DOHH2 (cell line): ENCODE data around the gene MOB2.
A peak's percentile ranks its signal among the peaks of the same experiment; 100 is the strongest.

Experiments used
- H3F3A ChIP-seq: fragments of 200-600 bp; sonication (generic), shearing (Covaris generic); 2 replicates; pipeline ENCODE4 v1.6.0; 2016; ENCODE audit warnings: antibody characterized with exemption, mild to moderate bottlenecking; ENCODE audit not compliant: control insufficient read depth, insufficient read depth
- H3K27ac ChIP-seq: fragments of 200-600 bp; sonication (generic); 2 replicates; pipeline ENCODE4 v1.5.1; 2014; ENCODE audit warnings: low read depth, mild to moderate bottlenecking, low read length, moderate library complexity
- H3K27me3 ChIP-seq: fragments of 200-600 bp; sonication (generic); 2 replicates; pipeline ENCODE4 v1.6.1; 2014; ENCODE audit warnings: mild to moderate bottlenecking, low read length, mixed read lengths; ENCODE audit not compliant: control insufficient read depth
- H3K36me3 ChIP-seq: fragments of 200-600 bp; sonication (generic); 2 replicates; pipeline ENCODE4 v1.6.1; 2014; ENCODE audit warnings: mild to moderate bottlenecking, low read length, moderate library complexity, mixed read lengths; ENCODE audit not compliant: control insufficient read depth
- H3K4me1 ChIP-seq: fragments of 200-600 bp; sonication (generic); 2 replicates; pipeline ENCODE4 v1.6.1; 2014; ENCODE audit warnings: mild to moderate bottlenecking, low read length, mixed read lengths; ENCODE audit not compliant: control insufficient read depth
- H3K4me2 ChIP-seq: fragments of 200-600 bp; sonication (generic); 2 replicates; pipeline ENCODE4 v1.6.0; 2014; ENCODE audit warnings: mild to moderate bottlenecking, low read length, moderate library complexity
- H3K4me3 ChIP-seq: fragments of 200-600 bp; sonication (generic); 2 replicates; pipeline ENCODE4 v1.5.1; 2014; ENCODE audit warnings: mild to moderate bottlenecking, low read length, mixed read lengths
- H3K79me2 ChIP-seq: fragments of 200-600 bp; sonication (generic); 2 replicates; pipeline ENCODE4 v1.6.1; 2014; ENCODE audit warnings: mild to moderate bottlenecking, low read length, mixed read lengths; ENCODE audit not compliant: control insufficient read depth
- H3K9me2 ChIP-seq: fragments of 200-600 bp; sonication (generic); replicated peaks from 2 replicates; pipeline ENCODE4 v1.6.1; 2014; ENCODE audit warnings: mild to moderate bottlenecking, low read length, mixed read lengths; ENCODE audit not compliant: control insufficient read depth
- H3K9me3 ChIP-seq: fragments of 200-600 bp; sonication (generic); 2 replicates; pipeline ENCODE4 v1.6.1; 2014; ENCODE audit warnings: antibody characterized with exemption, low read length, mixed read lengths; ENCODE audit not compliant: control insufficient read depth, insufficient read depth
- H4K20me1 ChIP-seq: fragments of 200-600 bp; sonication (generic); 2 replicates; pipeline ENCODE4 v1.6.0; 2014; ENCODE audit warnings: low read depth, mild to moderate bottlenecking, antibody characterized with exemption, low read length, moderate library complexity; ENCODE audit not compliant: control insufficient read depth, insufficient read depth
- CTCF ChIP-seq: fragments of 200-600 bp; sonication (generic); IDR thresholded peaks from one replicate; pipeline ENCODE4 v1.5.1; 2014; ENCODE audit warnings: antibody characterized with exemption, mild to moderate bottlenecking, low read depth, low read length; ENCODE audit not compliant: poor library complexity, severe bottlenecking
- EZH2phosphoT487 ChIP-seq: fragments of 200-600 bp; sonication (generic); IDR thresholded peaks from 2 replicates; pipeline ENCODE4 v1.6.1; 2017; ENCODE audit warnings: borderline replicate concordance, mild to moderate bottlenecking, antibody characterized with exemption, low read length, moderate library complexity, mixed read lengths

MOB2 gene

GRCh38 chr11:1529286-1529685 is 42.7 kb upstream of the MOB2 start:
- Histone ChIP-seq H3K4me1 (peaks cover 4% of the 10 kb centered on the region), H3K4me2 (no peak overlapping the region), H3K27ac (no peak overlapping the region), H4K20me1 (peaks cover 11% of the 10 kb centered on the region; the same call in 1 of the 2 replicates), H3K36me3 (no peaks in the 10 kb centered on the region), H3K4me3 (no peak overlapping the region), H3K9me3 (no peaks in the 10 kb centered on the region), H3K9me2 (no peaks in the 10 kb centered on the region), H3K27me3 (no peaks in the 10 kb centered on the region), H3F3A (no peaks in the 10 kb centered on the region), H3K79me2 (peaks cover 81% of the 10 kb centered on the region)
- TF ChIP-seq CTCF (no peak), EZH2phosphoT487 (no peak)

- H3K4me3 ChIP-seq = no peak overlapping the region
- no peaks in the 10 kb centered on the region for H3K27me3 ChIP-seq
- H3K9me2 ChIP-seq = no peaks in the 10 kb centered on the region
- peaks cover 86% of the 10 kb centered on the region for H3K79me2 ChIP-seq
- no peak overlapping the region for H3K4me2 ChIP-seq
- H3K27ac ChIP-seq = no peak overlapping the region
- no peaks in the 10 kb centered on the region for H3F3A ChIP-seq
- H3K4me1 ChIP-seq = peaks cover 10% of the 10 kb centered on the region
- no peaks in the 10 kb centered on the region for H3K9me3 ChIP-seq
- H3K36me3 ChIP-seq = no peaks in the 10 kb centered on the region
- peaks cover 16% of the 10 kb centered on the region; the same call in 1 of the 2 replicates for H4K20me1 ChIP-seq
- no peak for TF ChIP-seq CTCF
- no peak for TF ChIP-seq EZH2phosphoT487
Measured at GRCh38 chr11:1528710-1529109, 42.1 kb upstream of the MOB2 start.

GRCh38 chr11:1526785-1527184 is 40.2 kb upstream of the MOB2 start:
- Histone ChIP-seq H3K9me3 (no peaks in the 10 kb centered on the region), H3K9me2 (no peaks in the 10 kb centered on the region), H3K4me2 (no peak overlapping the region), H3K4me3 (no peak overlapping the region), H3K27ac (no peak overlapping the region), H3K4me1 (peaks cover 29% of the 10 kb centered on the region), H3K36me3 (no peaks in the 10 kb centered on the region), H3K79me2 (peaks cover 84% of the 10 kb centered on the region), H4K20me1 (peaks cover 17% of the 10 kb centered on the region; the same call in 1 of the 2 replicates), H3F3A (no peaks in the 10 kb centered on the region), H3K27me3 (no peaks in the 10 kb centered on the region)
- TF ChIP-seq EZH2phosphoT487 (no peak), CTCF (no peak)

- Histone ChIP-seq H3K79me2 (peaks cover 81% of the 10 kb centered on the region), H3K4me3 (no peak overlapping the region), H3K27ac (no peak overlapping the region), H3K36me3 (no peaks in the 10 kb centered on the region), H3F3A (no peaks in the 10 kb centered on the region), H4K20me1 (peaks cover 16% of the 10 kb centered on the region), H3K9me2 (no peaks in the 10 kb centered on the region), H3K4me2 (peak overlapping the region; percentile 30), H3K4me1 (peaks cover 38% of the 10 kb centered on the region), H3K27me3 (no peaks in the 10 kb centered on the region), H3K9me3 (no peaks in the 10 kb centered on the region)
- TF ChIP-seq CTCF = no peak
- TF ChIP-seq EZH2phosphoT487 = no peak
Measured at GRCh38 chr11:1523779-1524178, 37.2 kb upstream of the MOB2 start.
